Limb (tissue), 2 donors: ENCODE measurements around the gene MCM3AP.
"Not testable (repeated sequence)": the region's sequence is repeated elsewhere in the genome, so short reads cannot be mapped to it uniquely, and the experiment has no call there.

Experiments used
- DNase-seq, 2 donors: peaks; one replicate each; pipeline ENCODE4 v3.0.0-alpha.2; 2016; ENCODE audit errors: extremely low spot score in 2 of 2

The MCM3AP gene

DNA sequence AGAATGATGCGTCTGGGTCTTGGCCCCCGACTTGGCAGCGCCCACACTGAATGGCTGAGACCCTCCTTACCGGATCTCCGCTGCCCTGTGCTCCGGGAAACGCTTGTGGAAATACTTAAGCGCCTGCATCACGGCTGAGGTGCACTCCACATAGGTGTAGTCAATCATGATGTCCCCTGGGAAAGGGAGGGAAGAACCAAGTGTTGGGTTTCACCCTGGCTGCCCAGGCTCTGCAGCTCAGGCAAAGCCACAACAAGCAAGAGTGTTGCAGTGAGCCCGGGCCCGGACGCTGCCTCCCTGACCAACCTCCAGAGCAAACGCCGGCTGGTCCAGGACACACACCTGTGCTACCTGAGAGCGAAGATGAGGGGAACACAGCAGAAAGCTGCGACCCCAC lies 79.6 kb downstream of the MCM3AP start:
- DNase-seq = peak in 1 of 2 donors; percentile 7

DNA sequence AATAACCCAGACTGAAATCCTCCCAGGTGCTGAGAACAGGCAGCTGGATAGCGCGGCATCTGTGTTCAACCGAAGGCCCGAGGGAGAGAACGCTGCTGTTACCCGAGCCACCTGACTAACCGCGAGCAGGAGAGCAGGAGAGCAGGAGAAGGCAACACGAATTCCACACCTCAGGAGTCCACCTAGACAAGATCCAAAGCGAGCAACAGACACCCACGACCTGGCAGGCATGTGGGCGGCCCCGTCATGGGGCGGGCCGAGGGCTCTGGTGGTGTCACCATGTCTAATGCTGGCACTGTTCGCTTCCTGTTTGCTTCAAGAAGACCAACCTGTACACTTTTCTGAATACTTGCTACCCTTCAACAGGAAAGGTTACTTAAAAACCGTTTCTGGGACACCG lies 80.2 kb downstream of the MCM3AP start:
- peak in 1 of 2 donors; percentile 5 for DNase-seq

- DNase-seq = no peak
These were observed 82.2 kb downstream of the MCM3AP start for GRCh38 chr21:46203203-46203600.

DNA sequence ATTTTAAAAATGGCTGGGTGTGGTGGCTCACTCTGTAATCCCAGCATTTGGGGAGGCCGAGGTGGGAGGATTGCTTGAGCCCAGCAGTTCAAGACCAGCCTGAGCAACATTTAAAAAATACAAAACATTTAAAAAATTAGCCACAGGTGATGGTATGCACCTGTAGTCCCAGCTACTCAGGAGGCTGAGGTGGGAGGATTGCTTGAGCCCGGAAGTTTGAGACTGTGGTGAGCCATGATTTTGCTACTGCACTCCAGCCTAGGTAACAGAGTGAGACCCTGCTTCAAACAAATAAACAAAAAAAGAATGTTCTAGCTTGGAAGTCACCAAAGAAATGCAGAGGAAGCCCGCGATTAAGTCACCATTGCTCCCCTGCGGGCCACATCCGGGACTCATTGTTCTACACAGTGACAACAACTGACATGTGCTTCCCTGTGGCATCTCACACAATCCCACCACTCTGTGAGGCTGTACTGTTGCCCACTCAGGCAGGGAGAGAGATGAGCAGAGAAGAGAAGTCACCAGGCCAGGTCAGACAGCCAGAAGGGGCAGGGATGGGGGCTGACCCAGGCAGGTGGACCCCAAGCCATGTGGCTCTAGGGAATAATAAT lies 82.7 kb downstream of the MCM3AP start:
- DNase-seq = no peak

- DNase-seq = not testable (repeated sequence)
These were observed 84.3 kb downstream of the MCM3AP start for GRCh38 chr21:46200877-46201803.

- no peak for DNase-seq
These were observed 85.7 kb downstream of the MCM3AP start for GRCh38 chr21:46199436-46200373.

- DNase-seq = no peak
These were observed 88.7 kb downstream of the MCM3AP start for GRCh38 chr21:46196733-46197132.

DNA sequence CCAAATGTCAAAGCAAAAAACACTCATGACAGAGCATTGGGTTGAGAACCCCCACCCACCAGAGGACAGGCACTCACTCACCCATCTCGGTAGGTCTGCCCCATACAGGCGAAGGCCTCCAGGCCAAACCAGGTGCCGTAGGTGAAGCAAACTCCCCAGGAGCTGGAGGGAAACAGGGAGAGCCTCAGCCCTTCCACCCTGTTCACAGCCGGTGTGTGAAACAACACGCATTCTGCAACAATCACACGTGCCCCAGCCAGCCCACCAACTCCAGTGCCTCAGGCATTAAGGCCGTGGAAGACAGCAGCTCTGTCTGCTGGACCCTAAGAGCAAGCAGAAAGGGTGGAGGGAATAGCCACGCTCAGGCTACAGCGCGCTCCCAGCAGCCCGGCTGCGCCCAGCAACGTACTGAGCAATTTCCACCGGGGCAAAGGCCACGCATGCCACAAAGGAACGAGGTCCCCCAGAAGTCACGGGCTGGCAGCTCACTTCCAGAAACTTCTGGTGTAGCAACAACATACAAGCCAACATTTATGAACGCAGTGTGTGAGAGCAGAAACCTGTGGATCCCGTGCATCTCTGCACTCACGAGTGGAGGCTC lies 89.7 kb downstream of the MCM3AP start:
- no peak for DNase-seq

GRCh38 chr21:46194374-46195334 lies 90.8 kb downstream of the MCM3AP start:
- DNase-seq = no peak

DNA sequence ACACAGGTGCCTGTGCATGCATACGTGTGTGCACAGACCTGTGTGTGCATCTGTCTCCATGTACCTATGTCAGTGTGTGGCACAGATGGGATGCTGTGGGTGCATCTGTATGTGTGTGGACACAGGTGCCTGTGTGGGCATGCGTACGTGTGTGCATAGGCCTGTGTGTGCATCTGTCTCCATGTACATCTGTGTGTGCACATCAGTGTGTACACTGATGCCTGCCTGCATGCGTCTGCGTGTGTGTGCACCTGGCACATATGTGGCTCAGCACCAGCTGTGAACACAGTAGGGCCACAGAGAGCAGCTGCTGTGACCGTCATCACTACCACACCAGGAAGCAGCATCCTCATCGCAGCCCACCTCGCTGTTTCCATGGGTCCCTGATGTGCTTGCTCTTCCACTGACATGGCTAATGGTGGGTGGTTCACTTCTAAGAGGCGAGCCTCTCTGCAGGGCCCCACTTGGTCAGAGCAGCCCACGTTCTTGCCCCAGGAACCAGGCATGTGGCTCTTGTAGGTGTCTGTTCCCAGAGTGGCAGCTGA lies 91.5 kb downstream of the MCM3AP start:
- DNase-seq = no peak

DNA sequence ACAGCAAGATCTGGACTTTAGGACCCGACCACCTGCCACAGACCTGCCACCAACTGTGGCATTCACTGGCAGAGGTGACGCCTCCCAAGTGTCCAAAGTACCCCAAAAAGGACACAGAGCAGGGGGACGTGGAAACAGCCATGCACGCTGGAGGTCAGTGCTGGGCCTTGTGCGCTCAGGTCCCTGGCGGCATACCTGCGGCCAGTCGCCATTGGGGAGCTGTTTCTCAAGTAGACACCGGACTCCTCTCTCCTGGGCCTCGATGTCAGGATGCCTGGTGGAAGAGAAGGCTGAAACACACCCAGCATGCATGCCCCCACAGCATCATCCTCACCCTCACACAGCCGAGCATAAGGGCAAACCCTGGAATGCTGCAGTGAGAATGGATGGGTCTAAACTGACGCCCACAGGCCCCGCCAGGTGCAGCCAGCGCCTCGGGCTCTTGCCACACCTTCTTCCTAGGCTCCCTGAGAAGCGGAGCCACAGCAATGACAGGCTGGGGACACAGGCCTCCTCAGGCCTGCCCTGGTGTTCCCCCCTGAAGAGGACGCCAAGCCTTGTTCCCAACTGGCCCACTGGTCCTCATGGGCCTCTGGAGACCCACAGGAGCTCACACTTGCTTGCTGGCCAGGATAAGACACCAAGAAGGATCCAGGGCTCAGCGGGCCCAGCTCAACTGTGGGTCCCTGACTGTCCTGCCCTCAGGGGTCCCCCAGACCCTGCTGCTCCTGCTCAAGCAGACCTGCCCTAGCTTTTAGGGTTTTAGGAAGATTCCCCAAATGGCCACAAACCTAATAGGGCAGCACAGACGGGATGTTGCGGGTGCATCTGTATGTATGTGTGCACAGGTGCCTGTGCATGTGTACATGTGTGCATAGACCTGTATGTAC lies 93.5 kb downstream of the MCM3AP start:
- DNase-seq = no peak

DNA sequence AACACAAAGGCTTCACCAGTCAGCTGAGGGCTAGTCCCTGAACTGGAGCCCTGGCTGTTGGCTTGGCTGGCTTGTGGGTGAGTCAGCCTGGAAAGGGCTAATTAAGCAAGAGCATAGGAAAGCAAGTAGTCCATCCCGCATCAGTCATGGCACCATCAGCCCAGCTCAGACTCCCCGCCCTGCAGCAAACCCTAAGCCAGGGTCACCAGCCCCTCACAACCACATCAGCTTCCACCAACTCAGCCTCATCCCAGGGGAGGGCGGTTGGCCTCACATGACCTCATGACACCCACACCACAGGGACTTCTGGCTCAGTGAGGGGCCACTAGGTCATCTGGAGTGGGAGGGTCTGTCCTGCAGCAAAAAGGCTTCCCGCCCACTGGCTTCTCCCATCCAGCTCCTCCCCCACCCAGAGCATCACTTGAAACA lies 94.1 kb downstream of the MCM3AP start:
- no peak for DNase-seq

GRCh38 chr21:46190491-46191131 lies 94.8 kb downstream of the MCM3AP start:
- DNase-seq = no peak

DNA sequence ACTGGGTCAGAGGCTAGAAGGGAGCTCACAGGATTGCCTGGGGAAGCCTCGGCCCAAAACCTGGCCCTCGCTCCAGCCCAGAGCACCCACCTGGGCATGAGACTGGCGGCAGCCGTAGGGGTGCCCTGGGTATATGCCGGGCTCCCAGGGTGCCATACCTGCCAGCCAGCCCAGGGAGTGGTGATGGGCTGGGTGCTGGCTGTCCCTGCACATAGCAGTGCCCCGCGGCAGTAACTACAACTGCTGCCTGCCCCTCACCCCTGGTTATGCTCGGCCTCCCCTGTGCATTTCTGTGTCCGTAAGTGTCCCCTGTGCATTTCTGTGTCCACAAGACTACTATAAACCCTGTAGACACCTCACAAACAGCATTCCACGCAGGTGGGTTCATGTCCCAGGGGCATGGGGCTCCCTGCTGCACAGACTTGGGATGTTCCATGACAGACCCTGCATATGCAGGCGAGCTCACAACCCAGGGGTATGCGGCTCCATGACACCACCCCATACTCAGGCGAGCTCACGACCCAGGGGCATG lies 95.4 kb downstream of the MCM3AP start:
- DNase-seq = no peak

DNA sequence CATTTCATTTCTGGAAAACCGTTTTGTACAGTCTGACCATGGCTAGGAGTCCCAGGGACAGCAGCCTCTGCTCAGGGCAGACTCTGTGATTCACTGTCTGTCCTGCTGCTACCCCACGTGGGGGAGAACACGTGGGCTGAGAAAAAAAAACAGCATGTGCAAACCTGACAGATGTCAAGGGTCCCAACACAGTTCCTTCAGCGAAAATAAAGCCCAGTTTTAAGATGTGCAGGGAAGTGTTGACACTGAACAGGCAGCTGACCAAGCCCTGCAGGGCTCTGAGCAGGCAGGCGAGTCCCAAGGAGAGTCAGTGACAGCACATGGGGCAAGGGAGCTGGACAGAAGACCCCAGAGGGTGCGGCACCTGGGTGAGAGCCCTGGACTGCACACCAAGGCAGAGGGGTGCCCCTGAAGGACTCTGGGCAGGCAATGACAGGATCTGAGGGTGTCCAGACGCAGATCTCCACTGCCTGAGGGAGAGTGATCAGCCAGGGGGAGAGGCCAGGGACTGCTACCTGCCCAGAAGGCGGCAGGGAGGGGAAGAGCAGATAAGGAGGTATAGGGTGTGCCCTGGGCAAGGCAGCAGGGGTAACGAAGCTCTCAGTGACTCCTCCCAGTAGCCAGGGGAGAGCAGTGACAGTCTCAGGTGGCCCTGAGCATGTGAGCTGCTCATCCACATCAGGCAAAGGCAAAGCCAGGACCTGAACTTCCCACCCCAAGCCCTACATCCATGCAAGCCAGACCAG lies 96.0 kb downstream of the MCM3AP start:
- DNase-seq = no peak

DNA sequence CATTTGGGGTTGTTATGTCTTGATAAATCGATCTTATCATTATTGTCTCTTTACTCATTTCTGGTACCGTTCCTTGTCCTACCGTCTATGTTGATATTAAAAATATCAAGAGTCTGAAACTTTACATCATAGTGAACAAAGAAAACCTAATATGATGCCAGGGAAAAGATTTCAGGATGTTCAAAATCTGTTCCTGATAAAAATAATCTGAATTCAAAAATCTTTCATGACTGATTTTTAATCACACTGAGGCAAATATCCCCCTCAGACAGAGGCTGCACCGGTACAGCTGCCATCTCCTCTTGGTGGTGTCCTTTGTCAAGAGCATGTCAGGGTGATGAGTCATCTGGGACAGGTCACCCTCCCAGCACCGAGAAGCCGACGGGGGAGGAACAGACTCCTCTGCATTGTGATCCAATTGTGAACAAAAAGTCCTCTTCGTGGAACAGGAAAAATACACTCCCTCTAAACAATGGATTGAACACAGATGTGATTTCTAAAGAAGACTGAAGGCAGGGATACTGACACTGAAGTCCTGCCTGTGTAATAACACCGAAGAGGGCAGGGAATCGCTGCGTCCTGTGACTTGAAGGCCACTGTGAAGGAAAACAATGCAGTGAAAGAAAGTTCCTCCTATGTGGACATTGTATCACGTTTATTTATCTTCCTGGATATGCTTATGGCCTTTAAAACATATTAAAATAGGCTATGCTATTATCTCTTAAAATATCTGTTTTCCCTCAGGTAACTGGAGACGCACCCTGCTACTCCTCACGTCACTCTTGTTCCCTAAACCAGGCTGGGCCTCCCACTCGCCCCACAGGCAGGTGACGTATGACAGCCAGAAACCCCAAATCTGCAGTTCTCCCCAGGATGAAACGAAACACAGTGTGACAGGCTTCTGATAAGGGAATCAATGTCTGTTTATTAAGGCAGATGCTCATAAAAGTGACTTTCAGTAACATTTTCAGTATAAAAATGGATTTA lies 96.9 kb downstream of the MCM3AP start:
- DNase-seq = no peak
